K562 (cell line): ENCODE measurements around the gene RNF141. TPM values are rescaled to one million over a fixed set of nuclear protein-coding genes. Genes with fewer than 3 reads are reported as not detected.

Experiments
- ATAC-seq: fragments of 200-7000 bp; cut with Tn5 transposase; 3 replicates; pipeline ENCODE4 v1.9.1; 2020; ENCODE audit warnings: moderate library complexity
- BruUV-seq: library from RNA; stranded (reverse); fragments of 400-500 nt; replicated peaks from 2 replicates; lab custom pipeline; 2021; lab: Mats Ljungman, UMichigan
- CTCF ChIA-PET: fragments of 300-600 bp; formaldehyde crosslinking; extraction: SDS; loops from one replicate; lab custom pipeline; 2021; ENCODE audit warnings: low intra/inter-chr PET ratio; lab: Yijun Ruan, JAX
- POLR2A ChIA-PET: fragments of 300-600, 350-650 bp; sonication (Branson Sonifier 250); formaldehyde crosslinking; extraction: SDS; loops from one replicate; lab custom pipeline; 2021; ENCODE audit warnings: antibody characterized with exemption, inconsistent platforms; lab: Yijun Ruan, JAX
- DNase-seq, 4 experiments: peaks; one replicate each; pipeline versions ENCODE4 v3.0.0 to v3.0.0-alpha.2; 2011 to 2018; ENCODE audit warnings: low spot score in 3 of 4, mixed read lengths in 3 of 4; ENCODE audit errors: extremely low read depth in 1 of 4
- FAIRE-seq: peaks from 2 replicates; lab custom pipeline; 2011; peaks lifted over from hg19 to GRCh38; lab: Jason Lieb, UNC
- H2AFZ ChIP-seq: 2 replicates; pipeline ENCODE4 v1.6.0; 2011; ENCODE audit warnings: low read depth, low read length, control low read depth, inconsistent platforms
- H3K27ac ChIP-seq: fragments of 200-600 bp; 3 replicates; pipeline ENCODE4 v1.8.0; 2011; ENCODE audit warnings: low read depth, mild to moderate bottlenecking, control low read depth, inconsistent platforms, low read length, moderate library complexity, mixed read lengths; ENCODE audit errors: extremely low read depth
- H3K27me3 ChIP-seq, 2 experiments: fragments of 300-600 bp in 1 of 2; 2 replicates in 1 of 2; 3 replicates in 1 of 2; pipeline versions ENCODE4 v1.6.0 to v1.8.0; 2011; ENCODE audit warnings: inconsistent platforms in 2 of 2, low read length in 2 of 2, mild to moderate bottlenecking in 1 of 2, mixed read lengths in 1 of 2, moderate library complexity in 1 of 2; ENCODE audit not compliant: control insufficient read depth in 2 of 2, insufficient read depth in 2 of 2
- H3K36me3 ChIP-seq: fragments of 300-600 bp; 3 replicates; pipeline ENCODE4 v1.8.0; 2011; ENCODE audit warnings: mild to moderate bottlenecking, low read length, inconsistent platforms; ENCODE audit not compliant: control insufficient read depth, insufficient read depth
- H3K4me1 ChIP-seq, 2 experiments: fragments of 200-600 bp in 1 of 2; replicated peaks in 1 of 2; 2 replicates in 1 of 2; 3 replicates in 1 of 2; pipeline versions ENCODE4 v1.5.1 to v1.8.0; 2011; ENCODE audit warnings: inconsistent platforms in 2 of 2, low read length in 2 of 2, mild to moderate bottlenecking in 1 of 2, mixed read lengths in 1 of 2, moderate library complexity in 1 of 2; ENCODE audit not compliant: control insufficient read depth in 2 of 2, insufficient read depth in 2 of 2
- H3K4me2 ChIP-seq: 2 replicates; pipeline ENCODE4 v1.6.1; 2011; ENCODE audit warnings: low read length, control low read depth, inconsistent platforms, mixed read lengths; ENCODE audit not compliant: insufficient read depth
- H3K4me3 ChIP-seq: fragments of 200-600 bp; sonication (generic), shearing (Covaris generic); 2 replicates; pipeline ENCODE4 v1.5.1; 2016; ENCODE audit warnings: control low read depth, inconsistent platforms
- H3K79me2 ChIP-seq: fragments of 200-600 bp; 3 replicates; pipeline ENCODE4 v1.8.0; 2011; ENCODE audit warnings: low read length, inconsistent platforms; ENCODE audit not compliant: control insufficient read depth, insufficient read depth
- H3K9ac ChIP-seq, 2 experiments: 2 replicates each; pipeline versions ENCODE4 v1.6.0 to v1.6.1; 2011; ENCODE audit warnings: low read depth in 2 of 2, low read length in 2 of 2, control low read depth in 1 of 2, inconsistent platforms in 1 of 2, mild to moderate bottlenecking in 1 of 2, mixed read lengths in 1 of 2; ENCODE audit not compliant: insufficient read depth in 1 of 2
- H3K9me1 ChIP-seq: one replicate; pipeline ENCODE4 v1.6.0; 2011; ENCODE audit warnings: inconsistent platforms, mild to moderate bottlenecking, low read length, moderate library complexity; ENCODE audit not compliant: control insufficient read depth, insufficient read depth
- H3K9me3 ChIP-seq: replicated peaks from 2 replicates; pipeline ENCODE4 v1.5.1; 2011; ENCODE audit warnings: low read depth, low read length, inconsistent platforms; ENCODE audit not compliant: control insufficient read depth, insufficient read depth
- H4K20me1 ChIP-seq: replicated peaks from 2 replicates; pipeline ENCODE4 v1.6.1; 2011; ENCODE audit warnings: low read length, inconsistent platforms, mixed read lengths; ENCODE audit not compliant: control insufficient read depth, insufficient read depth
- ASH1L ChIP-seq: fragments of 450-650 bp; IDR thresholded peaks from 2 replicates; pipeline ENCODE4 v1.6.1; 2018; ENCODE audit warnings: borderline replicate concordance, mild to moderate bottlenecking, low read depth; ENCODE audit not compliant: partially characterized antibody
- BHLHE40 ChIP-seq: IDR thresholded peaks from 2 replicates; pipeline ENCODE4 v1.6.1; 2011; ENCODE audit warnings: low read length, improper control_type of control experiment
- CBX1 ChIP-seq: sonication (generic); IDR thresholded peaks from 2 replicates; pipeline ENCODE4 v1.6.1; 2016; ENCODE audit warnings: antibody characterized with exemption, low read depth, mild to moderate bottlenecking
- GABPA ChIP-seq: fragments of 200-800 bp; sonication (Bioruptor generic); conservative IDR thresholded peaks from 2 replicates; pipeline ENCODE4 v1.6.1; 2016; ENCODE audit warnings: low read depth, missing genetic modification characterization, missing compliant biosample characterization
- HSF4 ChIP-seq: fragments of 250-450 bp; sonication (Bioruptor Pico); IDR thresholded peaks from 2 replicates; pipeline ENCODE4 v2.1.2; 2022; ENCODE audit warnings: mild to moderate bottlenecking, moderate library complexity, borderline replicate concordance
- NBN ChIP-seq: fragments of 450-650 bp; IDR thresholded peaks from 2 replicates; pipeline ENCODE4 v1.6.1; 2016; ENCODE audit warnings: low read depth, mild to moderate bottlenecking
- PTRF ChIP-seq: fragments of 450-650 bp; IDR thresholded peaks from 2 replicates; pipeline ENCODE4 v1.6.1; 2016; ENCODE audit warnings: mild to moderate bottlenecking, missing genetic modification characterization, missing compliant biosample characterization
- SNRNP70 ChIP-seq: fragments of 200-400 bp; formaldehyde crosslinking; optimal IDR thresholded peaks from 2 replicates; pipeline ENCODE3; 2017; ENCODE audit warnings: low read depth, low read length
- SP1 ChIP-seq: sonication (generic); formaldehyde crosslinking; IDR thresholded peaks from 2 replicates; pipeline ENCODE4 v1.8.1; 2022; ENCODE audit warnings: mild to moderate bottlenecking, missing genetic modification reagents
- STAT5A ChIP-seq: IDR thresholded peaks from 2 replicates; pipeline ENCODE4 v1.6.1; 2012; ENCODE audit warnings: low read length, inconsistent platforms, borderline replicate concordance
- ZC3H11A ChIP-seq: IDR thresholded peaks from 2 replicates; pipeline ENCODE4 v1.6.1; 2012; ENCODE audit warnings: low read depth, low read length, improper control_type of control experiment
- ZNF263 ChIP-seq: sonication (generic); formaldehyde crosslinking; IDR thresholded peaks from 2 replicates; pipeline ENCODE4 v1.8.0; 2022; ENCODE audit warnings: mild to moderate bottlenecking, missing genetic modification reagents, borderline replicate concordance
- ZNF79 ChIP-seq: fragments of 250-450 bp; sonication (Bioruptor Pico); IDR thresholded peaks from 2 replicates; pipeline ENCODE4 v1.4.0; 2020; ENCODE audit warnings: low read depth, mild to moderate bottlenecking, moderate library complexity
- WGBS: fragments of 100-300 bp; shearing (Covaris generic); methylation state at CpG from one replicate; pipeline ENCODE4 v1.1.6; 2016; ENCODE audit warnings: low coverage, mixed read lengths; ENCODE audit not compliant: insufficient coverage; ENCODE audit errors: missing lambda C conversion rate; 5-methylcytosine and 5-hydroxymethylcytosine counted together
- in situ Hi-C: fragments of 300-500 bp; cut with MboI; formaldehyde crosslinking; loops from 4 replicates; pipeline ENCODE4 v1.15.0; 2018; ENCODE audit warnings: inconsistent platforms, mixed read lengths
- intact Hi-C: fragments of 100-400 bp; cut with micrococcal nuclease; formaldehyde crosslinking; loops from 2 replicates; pipeline ENCODE4 v1.14.2; 2022
- polyA plus RNA-seq, 8 experiments: library from polyadenylated mRNA; depleted of rRNA in 4 of 8; stranded (reverse) in 5 of 8; unstranded in 3 of 8; fragments of >200 nt; fragmentation: Nextera tagmentation in 2 of 8; fragmentation: Illumina TruSeq in 1 of 8; extraction: Ambion mirVana in 2 of 8; extraction: Trizol in 1 of 8; gene quantifications; 2 replicates each; pipeline versions ENCODE4 v1.2.1 to v1.2.3, GENCODE V29; 2011 to 2014; ENCODE audit warnings: inconsistent platforms in 1 of 8, missing spikeins in 1 of 8
- total RNA-seq, 7 experiments: library from RNA; depleted of rRNA in 6 of 7; stranded (reverse); fragments of >200 nt in 6 of 7; fragmentation: Illumina TruSeq in 2 of 7; extraction: Trizol in 2 of 7; gene quantifications; 2 replicates each; pipeline versions ENCODE4 v1.2.1 to v1.2.3, GENCODE V29; 2011 to 2021; ENCODE audit warnings: low replicate concordance in 1 of 7
- TF ChIP-seq, protein P1 (sequence below): IDR thresholded peaks from 2 replicates; pipeline ENCODE4 v1.6.1; 2011; ENCODE audit not compliant: insufficient read length; ENCODE audit errors: extremely low read depth

Gene RNF141
- total and polyA plus RNA-seq, 9 of the 15 experiments (the other 6 are each of a cell fraction or from before 2014, with no cell fraction given): 9.7 to 51.9 (median 18.9) TPM

DNA sequence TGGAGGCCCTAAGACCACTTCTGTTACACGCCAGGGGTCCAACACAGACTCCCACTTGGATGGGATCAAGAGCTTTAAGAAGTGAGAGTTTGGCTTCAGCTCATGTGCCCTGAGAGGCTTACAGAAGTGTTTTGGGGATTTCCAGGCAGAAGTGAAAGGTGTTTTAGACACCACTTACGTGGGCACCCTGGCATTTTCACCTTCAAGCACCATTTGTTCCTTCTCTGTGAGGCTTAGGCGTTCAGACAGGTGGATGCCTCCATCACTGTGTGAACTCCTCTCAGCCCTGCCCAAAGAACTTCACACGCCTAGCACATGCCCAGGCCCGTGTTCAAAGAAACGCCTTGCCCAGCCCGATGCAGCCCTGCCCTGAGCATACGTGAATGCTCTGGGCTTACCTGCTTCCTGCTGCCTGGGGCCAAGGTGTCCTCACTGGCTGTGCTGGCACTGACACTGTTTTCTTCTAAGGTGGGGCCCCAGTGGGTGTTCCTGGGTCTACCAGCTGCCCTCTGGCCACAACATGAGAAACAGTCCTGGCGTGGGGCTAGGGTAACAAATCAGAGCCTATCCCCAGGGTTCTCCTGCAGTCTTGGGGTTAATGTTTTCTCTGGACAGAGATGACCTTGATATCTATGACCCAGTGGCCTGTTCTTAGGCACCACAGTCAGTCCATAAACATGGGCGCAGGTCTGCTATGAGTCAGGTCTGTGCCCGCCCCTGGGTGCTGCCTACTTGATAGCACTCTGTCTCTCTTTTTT, 51.9 kb downstream of the RNF141 start (continued):
- TF ChIP-seq PTRF (tag): no peak
- TF ChIP-seq, protein P1, sequence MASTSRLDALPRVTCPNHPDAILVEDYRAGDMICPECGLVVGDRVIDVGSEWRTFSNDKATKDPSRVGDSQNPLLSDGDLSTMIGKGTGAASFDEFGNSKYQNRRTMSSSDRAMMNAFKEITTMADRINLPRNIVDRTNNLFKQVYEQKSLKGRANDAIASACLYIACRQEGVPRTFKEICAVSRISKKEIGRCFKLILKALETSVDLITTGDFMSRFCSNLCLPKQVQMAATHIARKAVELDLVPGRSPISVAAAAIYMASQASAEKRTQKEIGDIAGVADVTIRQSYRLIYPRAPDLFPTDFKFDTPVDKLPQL: no peak
- no peak for TF ChIP-seq HSF4 (CRISPR knock-in tag)
- no peak for TF ChIP-seq CBX1
- no peak for TF ChIP-seq BHLHE40
- no peak for TF ChIP-seq SNRNP70
- TF ChIP-seq ZNF79 (CRISPR knock-in tag): no peak
- TF ChIP-seq GABPA: no peak
- TF ChIP-seq, all 486 proteins: peak for 0

DNA sequence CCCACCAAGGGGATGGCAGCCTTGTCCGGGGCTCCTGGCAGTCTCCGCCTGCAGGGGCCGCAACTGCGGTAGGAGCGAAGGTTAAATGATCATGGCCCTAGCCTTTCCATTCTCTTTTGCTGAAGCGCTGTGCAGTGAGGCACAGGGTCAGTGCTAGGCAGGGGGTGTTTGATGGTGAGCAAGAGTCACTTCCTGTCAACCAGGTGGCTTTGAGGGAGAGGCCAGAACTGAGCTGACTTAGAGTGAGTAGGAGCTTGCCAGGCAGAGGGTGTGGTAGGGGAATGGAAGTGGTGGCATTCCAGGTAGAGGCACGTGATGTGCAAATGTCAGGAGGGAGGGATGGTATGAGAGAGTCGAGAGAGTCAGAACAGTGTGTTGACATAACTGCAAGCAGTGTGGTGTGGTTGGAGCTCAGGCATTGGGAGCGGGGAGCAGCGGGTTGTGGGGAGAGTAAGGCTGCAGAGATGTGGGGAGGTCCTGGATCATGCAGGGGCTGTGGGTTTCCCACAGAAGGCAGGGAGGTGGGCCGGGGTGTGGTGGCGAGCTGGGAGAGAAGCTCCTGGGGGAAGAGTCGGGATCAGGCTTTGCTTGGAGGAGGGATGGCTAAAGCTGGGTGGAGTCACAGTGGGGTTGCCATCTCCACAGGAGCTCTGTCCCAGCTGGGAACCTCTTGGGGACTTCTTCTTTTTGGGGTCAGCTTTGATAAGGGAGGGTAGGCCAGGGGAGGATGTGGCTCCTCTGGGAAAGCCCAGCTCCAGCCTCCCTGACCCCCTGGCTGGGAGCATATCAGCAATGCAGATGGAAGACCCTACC, 52.7 kb downstream of the RNF141 start:
- H3K27ac ChIP-seq: no peak overlapping the region
- no peak for ATAC-seq
- FAIRE-seq: no peak
- no peak for DNase-seq
- intact Hi-C loops (no loop called here), in situ Hi-C loops (no loop called here)
- no peaks in the 10 kb centered on the region for H3K79me2 ChIP-seq
- POLR2A ChIA-PET: interaction anchor here (0.6 to 1.8 kb wide), 5 partner anchors 9 to 1303 kb away, joined by 3 to 6 read pairs (median 3); no protein-coding TSS in a partner anchor
- no peaks in the 10 kb centered on the region for H4K20me1 ChIP-seq
- peaks cover 2% of the 10 kb centered on the region for H3K9me1 ChIP-seq
- CTCF ChIA-PET: no interaction called here
- BruUV-seq: no TSS peak
- H3K9ac ChIP-seq: no peak overlapping the region
- no peak overlapping the region for H2AFZ ChIP-seq
- H3K9me3 ChIP-seq: no peaks in the 10 kb centered on the region
- H3K36me3 ChIP-seq: peaks cover 81% of the 10 kb centered on the region
- H3K4me1 ChIP-seq: peaks cover 9 to 16% of the 10 kb centered on the region in 2 experiments; a peak in 4 of 5 replicates
- H3K4me3 ChIP-seq: no peak overlapping the region
- H3K27me3 ChIP-seq: no peaks in the 10 kb centered on the region
- WGBS: 88% methylated on average over 13 of the region's 13 CpGs
- TF ChIP-seq STAT5A (no peak), ZNF263 (CRISPR knock-in tag) (no peak), SP1 (no peak), NBN (no peak), ASH1L (no peak), ZC3H11A (no peak)
- TF ChIP-seq, all 486 proteins: peak for 0
- no peak overlapping the region for H3K4me2 ChIP-seq
